ENCODE results near the gene SPRR2F.

SPRR2F gene, protein sequence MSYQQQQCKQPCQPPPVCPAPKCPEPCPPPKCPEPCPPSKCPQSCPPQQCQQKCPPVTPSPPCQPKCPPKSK

GRCh38 chr1:153113416-153113815, at the start of gene SPRR2F:
Gene SPRR2F, minus strand, starts transcription at chr1:153113516. Its CDS starts 783 bp downstream, at chr1:153112733.
- ATAC-seq = no peak
- TF ChIP-seq ESRRG (CRISPR knock-in tag; IDR thresholded peaks at IDR 0.05) (no peak), ZNF70 (CRISPR knock-in tag; IDR thresholded peaks at IDR 0.05) (no peak), OSR1 (CRISPR knock-in tag; IDR thresholded peaks at IDR 0.05) (no peak), ZFP3 (CRISPR knock-in tag; IDR thresholded peaks at IDR 0.05) (no peak), TCF4 (CRISPR knock-in tag; IDR thresholded peaks at IDR 0.05; ENCODE audit: borderline replicate concordance) (no peak), CREB5 (CRISPR knock-in tag; IDR thresholded peaks at IDR 0.05; ENCODE audit: low read depth) (no peak), SNAI2 (CRISPR knock-in tag; IDR thresholded peaks at IDR 0.05) (no peak)
- TF ChIP-seq, protein P1, sequence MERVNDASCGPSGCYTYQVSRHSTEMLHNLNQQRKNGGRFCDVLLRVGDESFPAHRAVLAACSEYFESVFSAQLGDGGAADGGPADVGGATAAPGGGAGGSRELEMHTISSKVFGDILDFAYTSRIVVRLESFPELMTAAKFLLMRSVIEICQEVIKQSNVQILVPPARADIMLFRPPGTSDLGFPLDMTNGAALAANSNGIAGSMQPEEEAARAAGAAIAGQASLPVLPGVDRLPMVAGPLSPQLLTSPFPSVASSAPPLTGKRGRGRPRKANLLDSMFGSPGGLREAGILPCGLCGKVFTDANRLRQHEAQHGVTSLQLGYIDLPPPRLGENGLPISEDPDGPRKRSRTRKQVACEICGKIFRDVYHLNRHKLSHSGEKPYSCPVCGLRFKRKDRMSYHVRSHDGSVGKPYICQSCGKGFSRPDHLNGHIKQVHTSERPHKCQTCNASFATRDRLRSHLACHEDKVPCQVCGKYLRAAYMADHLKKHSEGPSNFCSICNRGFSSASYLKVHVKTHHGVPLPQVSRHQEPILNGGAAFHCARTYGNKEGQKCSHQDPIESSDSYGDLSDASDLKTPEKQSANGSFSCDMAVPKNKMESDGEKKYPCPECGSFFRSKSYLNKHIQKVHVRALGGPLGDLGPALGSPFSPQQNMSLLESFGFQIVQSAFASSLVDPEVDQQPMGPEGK (CRISPR knock-in tag; IDR thresholded peaks at IDR 0.05; ENCODE audit: borderline replicate concordance) = no peak

- no peak for TF ChIP-seq TCF4 (CRISPR knock-in tag; IDR thresholded peaks at IDR 0.05; ENCODE audit: borderline replicate concordance)
- TF ChIP-seq OSR1 (CRISPR knock-in tag; IDR thresholded peaks at IDR 0.05) = no peak
- no peak for TF ChIP-seq ZNF565 (CRISPR knock-in tag; conservative IDR thresholded peaks at IDR 0.05; ENCODE audit: low read depth)
- TF ChIP-seq TSHZ2 (CRISPR knock-in tag; IDR thresholded peaks at IDR 0.05) = no peak
- TF ChIP-seq SNAI2 (CRISPR knock-in tag; IDR thresholded peaks at IDR 0.05) = no peak
- no peak for TF ChIP-seq CREB5 (CRISPR knock-in tag; IDR thresholded peaks at IDR 0.05; ENCODE audit: low read depth)
- TF ChIP-seq ZC3H10 (CRISPR knock-in tag; IDR thresholded peaks at IDR 0.05) = no peak
- TF ChIP-seq POU6F1 (CRISPR knock-in tag; IDR thresholded peaks at IDR 0.05; ENCODE audit: borderline replicate concordance, low read depth) = no peak
- no peak for TF ChIP-seq ESRRG (CRISPR knock-in tag; IDR thresholded peaks at IDR 0.05)
- no peak for TF ChIP-seq RARB (CRISPR knock-in tag; IDR thresholded peaks at IDR 0.05)
- no peak for TF ChIP-seq CSDC2 (CRISPR knock-in tag; IDR thresholded peaks at IDR 0.05)
- no peak for TF ChIP-seq ZNF70 (CRISPR knock-in tag; IDR thresholded peaks at IDR 0.05)
- TF ChIP-seq ISL1 (CRISPR knock-in tag; IDR thresholded peaks at IDR 0.05) = no peak
- TF ChIP-seq PPARA (CRISPR knock-in tag; IDR thresholded peaks at IDR 0.05; ENCODE audit: borderline replicate concordance) = no peak
- no peak for TF ChIP-seq ZFP3 (CRISPR knock-in tag; IDR thresholded peaks at IDR 0.05)
- TF ChIP-seq TOX (CRISPR knock-in tag; IDR thresholded peaks at IDR 0.05; ENCODE audit: borderline replicate concordance) = no peak
- TF ChIP-seq, protein P2, sequence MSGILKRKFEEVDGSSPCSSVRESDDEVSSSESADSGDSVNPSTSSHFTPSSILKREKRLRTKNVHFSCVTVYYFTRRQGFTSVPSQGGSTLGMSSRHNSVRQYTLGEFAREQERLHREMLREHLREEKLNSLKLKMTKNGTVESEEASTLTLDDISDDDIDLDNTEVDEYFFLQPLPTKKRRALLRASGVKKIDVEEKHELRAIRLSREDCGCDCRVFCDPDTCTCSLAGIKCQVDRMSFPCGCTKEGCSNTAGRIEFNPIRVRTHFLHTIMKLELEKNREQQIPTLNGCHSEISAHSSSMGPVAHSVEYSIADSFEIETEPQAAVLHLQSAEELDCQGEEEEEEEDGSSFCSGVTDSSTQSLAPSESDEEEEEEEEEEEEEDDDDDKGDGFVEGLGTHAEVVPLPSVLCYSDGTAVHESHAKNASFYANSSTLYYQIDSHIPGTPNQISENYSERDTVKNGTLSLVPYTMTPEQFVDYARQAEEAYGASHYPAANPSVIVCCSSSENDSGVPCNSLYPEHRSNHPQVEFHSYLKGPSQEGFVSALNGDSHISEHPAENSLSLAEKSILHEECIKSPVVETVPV (CRISPR knock-in tag; IDR thresholded peaks at IDR 0.05) = no peak
Observed at GRCh38 chr1:153155541-153155940, 42.2 kb upstream of the SPRR2F start.

DNA sequence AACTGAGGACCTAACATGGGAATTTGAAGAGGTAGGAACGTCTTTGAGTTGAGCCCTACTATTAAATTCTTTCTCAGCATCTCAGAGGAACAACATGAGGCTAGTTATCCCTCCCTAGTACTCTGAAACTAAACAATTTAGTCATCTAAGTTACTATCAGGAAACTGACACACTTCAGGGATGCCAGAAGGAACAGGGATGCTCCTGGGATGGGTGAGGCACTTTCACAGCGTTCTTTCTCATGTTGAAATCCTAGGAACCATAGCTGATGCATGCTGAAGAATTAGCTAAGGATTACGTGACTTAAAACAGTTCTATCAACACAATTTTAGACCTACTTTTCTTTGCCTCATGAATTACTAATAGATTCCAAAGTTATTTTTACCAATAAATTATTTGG, 39.2 kb upstream of the SPRR2F start:
- no peak for ATAC-seq
- TF ChIP-seq ZNF8 (CRISPR knock-in tag; IDR thresholded peaks at IDR 0.05) (no peak), CSDC2 (CRISPR knock-in tag; IDR thresholded peaks at IDR 0.05) (no peak), POU6F1 (CRISPR knock-in tag; IDR thresholded peaks at IDR 0.05; ENCODE audit: borderline replicate concordance, low read depth) (no peak)

More at GRCh38 chr1:153155541-153155940, 42.2 kb upstream of the SPRR2F start:
- no peak for ATAC-seq
